GM12878 (cell line): ENCODE measurements around the gene BLCAP. TPM values are rescaled to one million over a fixed set of nuclear protein-coding genes. Genes with fewer than 3 reads are reported as not detected.

Source experiments
- ATAC-seq: fragments of 200-7000 bp; cut with Tn5 transposase; 3 replicates; pipeline ENCODE4 v1.9.1; 2020; ENCODE audit warnings: mild to moderate bottlenecking, moderate library complexity
- BruUV-seq: library from RNA; stranded (reverse); fragments of 400-500 nt; replicated peaks from 2 replicates; lab custom pipeline; 2021; lab: Mats Ljungman, UMichigan
- CTCF ChIA-PET: fragments of 300-600 bp; sonication (Branson Sonifier 250); formaldehyde crosslinking; extraction: SDS; loops from one replicate; lab custom pipeline; 2021; ENCODE audit warnings: inconsistent platforms; lab: Yijun Ruan, JAX
- POLR2A ChIA-PET: fragments of 350-600 bp; formaldehyde crosslinking; extraction: SDS; loops from one replicate; lab custom pipeline; 2021; ENCODE audit warnings: inconsistent platforms; lab: Charles Lee
- RAD21 ChIA-PET: fragments of 300-600 bp; sonication (Branson Sonifier 250); formaldehyde crosslinking; loops from one replicate; lab custom pipeline; 2023; ENCODE audit warnings: antibody characterized with exemption; ENCODE audit not compliant: unreplicated experiment; lab: Charles Lee
- SMC1A ChIA-PET: fragments of 300-600 bp; sonication (Branson Sonifier 250); formaldehyde crosslinking; loops from one replicate; lab custom pipeline; 2023; ENCODE audit not compliant: unreplicated experiment, uncharacterized antibody; lab: Charles Lee
- DNase-seq: peaks from one replicate; pipeline ENCODE4 v3.0.0-alpha.2; 2011; ENCODE audit warnings: low read depth, low spot score
- FAIRE-seq: peaks from 3 replicates; lab custom pipeline; 2011; peaks lifted over from hg19 to GRCh38; lab: Jason Lieb, UNC
- H2AFZ ChIP-seq: 2 replicates; pipeline ENCODE4 v1.6.0; 2011; ENCODE audit warnings: low read depth, low read length, control low read depth; ENCODE audit not compliant: control insufficient read depth
- H3K27ac ChIP-seq: 2 replicates; pipeline ENCODE4 v1.5.1; 2011; ENCODE audit warnings: control low read depth; ENCODE audit not compliant: control insufficient read depth, insufficient read depth
- H3K27me3 ChIP-seq, 2 experiments: replicated peaks in 1 of 2; 2 replicates each; pipeline versions ENCODE4 v1.6.0 to v1.6.1; 2011; ENCODE audit warnings: low read length in 1 of 2; ENCODE audit not compliant: control insufficient read depth in 2 of 2, insufficient read depth in 2 of 2
- H3K36me3 ChIP-seq, 2 experiments: 2 replicates each; pipeline ENCODE4 v1.5.1; 2011; ENCODE audit warnings: low read length in 1 of 2; ENCODE audit not compliant: control insufficient read depth in 2 of 2, insufficient read depth in 2 of 2
- H3K4me1 ChIP-seq: 2 replicates; pipeline ENCODE4 v1.6.1; 2011; ENCODE audit warnings: mild to moderate bottlenecking, low read length, moderate library complexity, mixed read lengths; ENCODE audit not compliant: control insufficient read depth, insufficient read depth
- H3K4me2 ChIP-seq: 2 replicates; pipeline ENCODE4 v1.6.0; 2011; ENCODE audit warnings: control low read depth; ENCODE audit not compliant: control insufficient read depth, insufficient read depth
- H3K4me3 ChIP-seq: fragments of 200-600 bp; sonication (generic); 2 replicates; pipeline ENCODE4 v1.5.1; 2016
- H3K79me2 ChIP-seq: 2 replicates; pipeline ENCODE4 v1.6.0; 2011; ENCODE audit warnings: low read length; ENCODE audit not compliant: control insufficient read depth, insufficient read depth
- H3K9ac ChIP-seq: 2 replicates; pipeline ENCODE4 v1.8.0; 2011; ENCODE audit warnings: low read length, control low read depth, mixed read lengths; ENCODE audit not compliant: control insufficient read depth, insufficient read depth
- H3K9me3 ChIP-seq: replicated peaks from 3 replicates; pipeline ENCODE4 v1.5.1; 2011; ENCODE audit warnings: mild to moderate bottlenecking, low read length; ENCODE audit not compliant: control insufficient read depth, insufficient read depth
- H4K20me1 ChIP-seq: 2 replicates; pipeline ENCODE4 v1.6.0; 2011; ENCODE audit not compliant: control insufficient read depth, insufficient read depth
- BMI1 ChIP-seq: fragments of 450-650 bp; IDR thresholded peaks from 2 replicates; pipeline ENCODE4 v1.6.1; 2016; ENCODE audit warnings: mild to moderate bottlenecking, moderate library complexity, borderline replicate concordance
- ETV6 ChIP-seq, 2 experiments: fragments of 450-650 bp in 1 of 2; IDR thresholded peaks in 1 of 2; conservative IDR thresholded peaks in 1 of 2; 2 replicates each; pipeline ENCODE4 v1.6.1; 2014; ENCODE audit warnings: antibody characterized with exemption in 1 of 2, borderline replicate concordance in 1 of 2, low read depth in 1 of 2, mild to moderate bottlenecking in 1 of 2, moderate library complexity in 1 of 2
- HDAC2 ChIP-seq: fragments of 200-600 bp; sonication (generic); IDR thresholded peaks from 2 replicates; pipeline ENCODE4 v1.6.1; 2017
- KDM1A ChIP-seq: fragments of 200-600 bp; sonication (generic); IDR thresholded peaks from 2 replicates; pipeline ENCODE4 v1.6.1; 2016; ENCODE audit warnings: borderline replicate concordance
- LARP7 ChIP-seq: fragments of 450-650 bp; IDR thresholded peaks from 2 replicates; pipeline ENCODE4 v1.6.1; 2017; ENCODE audit warnings: mild to moderate bottlenecking
- RELA ChIP-seq: fragments of 450-650 bp; IDR thresholded peaks from 2 replicates; pipeline ENCODE4 v1.8.0; 2014; ENCODE audit warnings: borderline replicate concordance; ENCODE audit not compliant: partially characterized antibody
- SREBF1 ChIP-seq: IDR thresholded peaks from 2 replicates; pipeline ENCODE4 v1.6.1; 2012; ENCODE audit warnings: mild to moderate bottlenecking, low read length
- SREBF2 ChIP-seq: IDR thresholded peaks from 2 replicates; pipeline ENCODE4 v1.6.1; 2012; ENCODE audit warnings: mild to moderate bottlenecking, low read length
- SUZ12 ChIP-seq: fragments of 200-600 bp; sonication (generic); IDR thresholded peaks from one replicate; pipeline ENCODE4 v1.6.1; 2018; ENCODE audit warnings: antibody characterized with exemption, mild to moderate bottlenecking; ENCODE audit not compliant: unreplicated experiment
- TAF1 ChIP-seq: IDR thresholded peaks from 2 replicates; pipeline ENCODE4 v1.6.1; 2011; ENCODE audit warnings: mild to moderate bottlenecking, low read depth, low read length, borderline replicate concordance
- WRNIP1 ChIP-seq: IDR thresholded peaks from 2 replicates; pipeline ENCODE4 v1.6.1; 2011; ENCODE audit warnings: low read depth, low read length, improper control_type of control experiment, borderline replicate concordance
- YY1 ChIP-seq: IDR thresholded peaks from 2 replicates; pipeline ENCODE4 v1.6.1; 2011; ENCODE audit warnings: low read depth, mild to moderate bottlenecking, low read length
- ZNF207 ChIP-seq: fragments of 450-650 bp; IDR thresholded peaks from 2 replicates; pipeline ENCODE4 v1.6.1; 2014; ENCODE audit warnings: antibody characterized with exemption, mild to moderate bottlenecking, borderline replicate concordance
- ZNF622 ChIP-seq: fragments of 450-650 bp; IDR thresholded peaks from 2 replicates; pipeline ENCODE4 v1.6.1; 2017; ENCODE audit warnings: mild to moderate bottlenecking, inconsistent platforms
- WGBS: methylation state at CpG from one replicate; pipeline ENCODE4 v1.1.6; 2016; ENCODE audit warnings: low lambda C conversion rate; ENCODE audit not compliant: insufficient replicate concordance, insufficient coverage; ENCODE audit errors: missing lambda C conversion rate; 5-methylcytosine and 5-hydroxymethylcytosine counted together
- in situ Hi-C: fragments of 300-500 bp; cut with MboI; formaldehyde crosslinking; loops from 9 replicates; pipeline ENCODE4 v1.14.3; 2018; ENCODE audit warnings: mixed read lengths
- intact Hi-C: fragments of 100-400 bp; cut with micrococcal nuclease; formaldehyde crosslinking; loops from one replicate; pipeline ENCODE4 v1.14.2; 2022; ENCODE audit not compliant: unreplicated experiment
- polyA plus RNA-seq, 11 experiments: library from polyadenylated mRNA; depleted of rRNA in 4 of 11; unstranded in 6 of 11; stranded (reverse) in 5 of 11; fragments of >200 nt; fragmentation: Nextera tagmentation in 4 of 11; fragmentation: Illumina TruSeq in 1 of 11; extraction: Ambion mirVana in 4 of 11; extraction: Trizol in 1 of 11; gene quantifications; 1 replicate in 1 of 11; 2 replicates in 10 of 11; pipeline versions ENCODE4 v1.2.1 to v1.2.3, GENCODE V29; 2011 to 2016; ENCODE audit warnings: inconsistent platforms in 2 of 11, missing spikeins in 2 of 11, low read depth in 1 of 11
- total RNA-seq, 4 experiments: library from RNA; depleted of rRNA in 3 of 4; stranded (reverse); fragments of >200 nt in 3 of 4; fragmentation: Illumina TruSeq in 1 of 4; extraction: Trizol in 1 of 4; gene quantifications; 2 replicates each; pipeline versions ENCODE4 v1.2.1 to v1.2.3, GENCODE V29; 2013 to 2021
- TF ChIP-seq, protein P1 (sequence below): IDR thresholded peaks from 2 replicates; pipeline ENCODE4 v1.6.1; 2012; ENCODE audit warnings: low read depth, low read length, improper control_type of control experiment
- TF ChIP-seq, protein P2 (sequence below): IDR thresholded peaks from 2 replicates; pipeline ENCODE4 v1.6.1; 2011; ENCODE audit warnings: mild to moderate bottlenecking, low read depth, low read length, moderate library complexity; ENCODE audit not compliant: insufficient replicate concordance
- TF ChIP-seq, protein P3 (sequence below): fragments of 450-650 bp; IDR thresholded peaks from 2 replicates; pipeline ENCODE4 v1.6.1; 2018; ENCODE audit warnings: borderline replicate concordance, mild to moderate bottlenecking; ENCODE audit not compliant: partially characterized antibody
- TF ChIP-seq, protein P4 (sequence below): fragments of 450-650 bp; IDR thresholded peaks from 2 replicates; pipeline ENCODE4 v1.6.1; 2014; ENCODE audit warnings: mild to moderate bottlenecking

The BLCAP gene
- total and polyA plus RNA-seq, 10 of the 15 experiments (the other 5 are each of a cell fraction or from before 2014, with no cell fraction given): 24.6 to 62.3 (median 47.3) TPM

DNA sequence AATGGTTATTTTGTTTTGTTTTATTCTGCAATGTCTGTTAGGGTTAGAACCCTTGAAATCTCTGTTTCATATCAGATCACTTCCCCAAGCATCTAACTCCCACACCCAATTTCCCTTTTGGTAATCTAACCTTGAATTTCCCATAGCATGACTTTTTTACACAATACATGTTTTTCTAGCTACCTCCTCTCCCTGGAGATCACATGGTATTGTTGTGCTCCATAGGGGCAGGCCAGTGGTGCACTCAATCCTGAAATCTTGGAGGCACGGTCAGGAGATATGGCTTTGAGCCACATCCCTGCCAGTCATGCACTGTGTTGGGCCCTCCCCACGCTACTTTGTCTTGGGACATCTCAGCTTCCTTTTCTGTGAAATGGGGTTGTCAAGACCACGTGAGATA lies 43.3 kb downstream of the BLCAP start:
- Histone ChIP-seq H3K9me3 (no peaks in the 10 kb centered on the region), H3K4me2 (no peak overlapping the region), H3K36me3 (no peaks in the 10 kb centered on the region), H4K20me1 (no peaks in the 10 kb centered on the region; the same call in 1 of the 2 replicates), H2AFZ (no peak overlapping the region), H3K4me3 (no peak overlapping the region), H3K9ac (no peak overlapping the region), H3K27ac (no peak overlapping the region), H3K27me3 (no peaks in the 10 kb centered on the region), H3K4me1 (no peaks in the 10 kb centered on the region), H3K79me2 (no peaks in the 10 kb centered on the region)
- SMC1A ChIA-PET: interaction anchor here (1.0 kb wide), 1 partner anchor 11 kb away, joined by 3 read pairs; no protein-coding TSS in a partner anchor
- CTCF ChIA-PET: no interaction called here
- in situ Hi-C loops (no loop called here), intact Hi-C loops (no loop called here)
- WGBS: 24% methylated on average over 3 of the region's 3 CpGs
- TF ChIP-seq HDAC2 (no peak), ETV6 (conservative IDR thresholded peaks at IDR 0.05 in 1 of 2, IDR thresholded peaks at IDR 0.05 in 1 of 2; ENCODE audit: borderline replicate concordance in 1 of 2, low read depth in 1 of 2) (no peak), LARP7 (no peak), TAF1 (no peak), ZNF622 (no peak), ZNF207 (no peak), SREBF1 (no peak), KDM1A (no peak), YY1 (no peak), BMI1 (no peak), SREBF2 (no peak), WRNIP1 (no peak), RELA (no peak), SUZ12 (no peak)
- TF ChIP-seq, protein P1, sequence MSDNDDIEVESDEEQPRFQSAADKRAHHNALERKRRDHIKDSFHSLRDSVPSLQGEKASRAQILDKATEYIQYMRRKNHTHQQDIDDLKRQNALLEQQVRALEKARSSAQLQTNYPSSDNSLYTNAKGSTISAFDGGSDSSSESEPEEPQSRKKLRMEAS: no peak
- TF ChIP-seq, protein P2, sequence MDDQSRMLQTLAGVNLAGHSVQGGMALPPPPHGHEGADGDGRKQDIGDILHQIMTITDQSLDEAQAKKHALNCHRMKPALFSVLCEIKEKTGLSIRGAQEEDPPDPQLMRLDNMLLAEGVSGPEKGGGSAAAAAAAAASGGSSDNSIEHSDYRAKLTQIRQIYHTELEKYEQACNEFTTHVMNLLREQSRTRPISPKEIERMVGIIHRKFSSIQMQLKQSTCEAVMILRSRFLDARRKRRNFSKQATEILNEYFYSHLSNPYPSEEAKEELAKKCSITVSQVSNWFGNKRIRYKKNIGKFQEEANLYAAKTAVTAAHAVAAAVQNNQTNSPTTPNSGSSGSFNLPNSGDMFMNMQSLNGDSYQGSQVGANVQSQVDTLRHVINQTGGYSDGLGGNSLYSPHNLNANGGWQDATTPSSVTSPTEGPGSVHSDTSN: no peak
- TF ChIP-seq, protein P3, sequence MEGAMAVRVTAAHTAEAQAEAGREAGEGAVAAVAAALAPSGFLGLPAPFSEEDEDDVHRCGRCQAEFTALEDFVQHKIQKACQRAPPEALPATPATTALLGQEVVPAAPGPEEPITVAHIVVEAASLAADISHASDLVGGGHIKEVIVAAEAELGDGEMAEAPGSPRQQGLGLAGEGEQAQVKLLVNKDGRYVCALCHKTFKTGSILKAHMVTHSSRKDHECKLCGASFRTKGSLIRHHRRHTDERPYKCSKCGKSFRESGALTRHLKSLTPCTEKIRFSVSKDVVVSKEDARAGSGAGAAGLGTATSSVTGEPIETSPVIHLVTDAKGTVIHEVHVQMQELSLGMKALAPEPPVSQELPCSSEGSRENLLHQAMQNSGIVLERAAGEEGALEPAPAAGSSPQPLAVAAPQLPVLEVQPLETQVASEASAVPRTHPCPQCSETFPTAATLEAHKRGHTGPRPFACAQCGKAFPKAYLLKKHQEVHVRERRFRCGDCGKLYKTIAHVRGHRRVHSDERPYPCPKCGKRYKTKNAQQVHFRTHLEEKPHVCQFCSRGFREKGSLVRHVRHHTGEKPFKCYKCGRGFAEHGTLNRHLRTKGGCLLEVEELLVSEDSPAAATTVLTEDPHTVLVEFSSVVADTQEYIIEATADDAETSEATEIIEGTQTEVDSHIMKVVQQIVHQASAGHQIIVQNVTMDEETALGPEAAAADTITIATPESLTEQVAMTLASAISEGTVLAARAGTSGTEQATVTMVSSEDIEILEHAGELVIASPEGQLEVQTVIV: no peak
- TF ChIP-seq, protein P4, sequence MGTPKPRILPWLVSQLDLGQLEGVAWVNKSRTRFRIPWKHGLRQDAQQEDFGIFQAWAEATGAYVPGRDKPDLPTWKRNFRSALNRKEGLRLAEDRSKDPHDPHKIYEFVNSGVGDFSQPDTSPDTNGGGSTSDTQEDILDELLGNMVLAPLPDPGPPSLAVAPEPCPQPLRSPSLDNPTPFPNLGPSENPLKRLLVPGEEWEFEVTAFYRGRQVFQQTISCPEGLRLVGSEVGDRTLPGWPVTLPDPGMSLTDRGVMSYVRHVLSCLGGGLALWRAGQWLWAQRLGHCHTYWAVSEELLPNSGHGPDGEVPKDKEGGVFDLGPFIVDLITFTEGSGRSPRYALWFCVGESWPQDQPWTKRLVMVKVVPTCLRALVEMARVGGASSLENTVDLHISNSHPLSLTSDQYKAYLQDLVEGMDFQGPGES: no peak
- RAD21 ChIA-PET: interaction anchor here (0.6 kb wide), 1 partner anchor 160 kb away, joined by 3 read pairs; no protein-coding TSS in a partner anchor
- no TSS peak for BruUV-seq
- FAIRE-seq (no peak), DNase-seq (no peak), ATAC-seq (no peak)
- POLR2A ChIA-PET: no interaction called here
